Motor neuron (in vitro differentiated cells): ENCODE data around the gene FCSK. TPM values are rescaled to one million over a fixed set of nuclear protein-coding genes. Genes with fewer than 3 reads are reported as not detected.

Source experiments
- ATAC-seq, 8 experiments: fragments of 200-7000 bp; cut with Tn5 transposase; replicated peaks in 6 of 8; 2 replicates each; pipeline ENCODE4 v1.8.0; 2021; ENCODE audit warnings: mild to moderate bottlenecking in 8 of 8, moderate library complexity in 8 of 8
- H3K27ac ChIP-seq, 2 donors: fragments of 250-450 bp; sonication (Bioruptor Pico); 2 replicates each; pipeline ENCODE4 v1.9.0; 2021; ENCODE audit warnings: antibody characterized with exemption in 2 of 2, mild to moderate bottlenecking in 2 of 2, moderate library complexity in 1 of 2
- H3K4me1 ChIP-seq, 2 donors: fragments of 250-450 bp; sonication (Bioruptor Pico); replicated peaks in 1 of 2; 2 replicates each; pipeline ENCODE4 v1.6.1; 2021; ENCODE audit warnings: antibody characterized with exemption in 2 of 2, mild to moderate bottlenecking in 2 of 2, moderate library complexity in 1 of 2
- H3K4me3 ChIP-seq, 5 donors: fragments of 250-450 bp; sonication (Bioruptor Pico); 2 replicates each; pipeline ENCODE4 v1.9.0; 2021; ENCODE audit warnings: antibody characterized with exemption in 5 of 5, mild to moderate bottlenecking in 5 of 5, moderate library complexity in 4 of 5
- WGBS, 10 experiments: fragments of 450-650 bp; shearing (Covaris generic); methylation state at CpG; one replicate each; pipeline ENCODE4 v1.0.0; 2022; 5-methylcytosine and 5-hydroxymethylcytosine counted together
- in situ Hi-C, 9 experiments: fragments of 400-800 bp; cut with MboI; loops; one replicate each; pipeline ENCODE4 v1.15.0; 2021; ENCODE audit warnings: low sequenced_read_pairs in 9 of 9, low pct_unique_long_range_greater_than_20kb in 2 of 9; ENCODE audit not compliant: unreplicated experiment in 9 of 9
- total RNA-seq, 8 experiments: library from RNA; unstranded; fragments of 300-600 nt; gene quantifications; 2 replicates each; pipeline versions ENCODE4 v1.2.3 to v1.2.4, GENCODE V29; 2022

The FCSK gene
- total RNA-seq, 8 experiments from 2014 or later = 4.4 to 18.2 (median 7.6) TPM

GRCh38 chr16:70421014-70421413, 33.4 kb upstream of the FCSK start:
- WGBS, 10 experiments = 40 to 83% methylated on average over 1 of the region's 9 CpGs; no CpG with 5 or more reads in 8 of the 10 experiments
- ATAC-seq = peak in 2 of 8 experiments; percentile 37 to 61
- in situ Hi-C loops = no loop called here
- Histone ChIP-seq H3K4me1 (peaks cover 9 to 34% of the 10 kb centered on the region in 2 donors), H3K27ac (peak overlapping the region in 1 of 2 donors; percentile 20), H3K4me3 (no peak overlapping the region)

GRCh38 chr16:70421473-70422311, 32.7 kb upstream of the FCSK start:
- peaks cover 9 to 34% of the 10 kb centered on the region in 2 donors for H3K4me1 ChIP-seq
- in situ Hi-C loops = no loop called here
- WGBS, 10 experiments = 80 to 100% (median 100%) methylated on average over 1 to 7 of the region's 11 CpGs; no CpG with 5 or more reads in 1 of the 10 experiments

DNA sequence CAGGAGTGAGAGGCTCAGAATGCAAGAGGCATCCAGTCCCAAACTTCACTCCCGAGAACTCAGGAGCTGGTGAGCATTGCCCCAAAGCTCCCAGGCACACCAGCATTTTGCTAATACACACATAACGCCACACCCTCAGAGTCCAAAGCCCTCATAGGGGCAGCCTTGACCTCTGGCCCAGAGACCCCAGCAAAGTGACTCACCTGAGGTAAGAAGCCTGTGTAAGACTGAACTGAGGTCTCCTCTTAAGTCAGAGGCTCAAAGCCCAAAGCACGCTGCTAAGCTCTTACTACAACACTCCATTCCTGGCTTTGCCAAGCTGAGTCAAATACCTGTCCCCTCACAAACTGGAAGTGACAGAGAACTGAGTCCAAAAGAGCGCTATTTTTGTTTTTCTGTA, 31.9 kb upstream of the FCSK start:
- H3K27ac ChIP-seq = no peak overlapping the region
- peaks cover 9 to 28% of the 10 kb centered on the region in 2 donors for H3K4me1 ChIP-seq
- in situ Hi-C loops = no loop called here
- WGBS, 10 experiments = 90 to 100% (median 100%) methylated on average over 1 to 3 of the region's 4 CpGs; no CpG with 5 or more reads in 6 of the 10 experiments
- ATAC-seq = no peak
- no peak overlapping the region for H3K4me3 ChIP-seq

More at GRCh38 chr16:70421473-70422311, 32.7 kb upstream of the FCSK start:
- H3K4me3 ChIP-seq = no peak overlapping the region
- peak in 3 of 8 experiments; percentile 21 to 35 (median 30) for ATAC-seq
- H3K27ac ChIP-seq = no peak overlapping the region

DNA sequence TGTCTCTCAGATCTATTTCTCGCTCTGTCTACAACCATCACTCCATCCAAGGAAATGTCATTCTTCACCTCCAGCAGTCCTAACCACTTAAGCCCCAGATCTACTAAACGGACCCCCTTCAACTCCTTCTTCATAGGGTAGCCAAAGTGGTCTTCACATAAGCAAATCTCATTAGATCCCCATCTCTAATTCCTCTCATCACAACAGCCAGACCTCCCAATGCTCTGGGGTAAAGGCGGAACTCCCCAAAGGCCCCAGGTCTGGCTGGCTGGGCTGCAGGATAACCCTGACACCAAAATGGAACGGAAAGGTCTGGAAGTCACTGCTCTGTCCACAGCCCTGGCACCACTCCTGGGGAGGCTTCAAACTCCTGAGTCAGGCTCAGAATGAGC, 26.6 kb upstream of the FCSK start:
- Histone ChIP-seq H3K4me1 (peaks cover 33 to 45% of the 10 kb centered on the region in 2 donors), H3K4me3 (no peak overlapping the region), H3K27ac (peak overlapping the region; percentile 70 to 86)
- WGBS, 10 experiments = 30 to 100% (median 72%) methylated on average over 1 to 4 of the region's 4 CpGs; no CpG with 5 or more reads in 3 of the 10 experiments
- in situ Hi-C loops = no loop called here
- ATAC-seq = no peak

GRCh38 chr16:70428178-70428998, 26.0 kb upstream of the FCSK start:
- in situ Hi-C loops = no loop called here
- Histone ChIP-seq H3K4me1 (peaks cover 33 to 51% of the 10 kb centered on the region in 2 donors), H3K4me3 (peak overlapping the region in 3 of 5 donors; percentile 0 to 6 (median 2)), H3K27ac (peak overlapping the region; percentile 70 to 86)
- peak; percentile 69 to 85 (median 83) for ATAC-seq
- 0 to 17% (median 14%) methylated on average over 1 to 5 of the region's 9 CpGs; no CpG with 5 or more reads in 5 of the 10 experiments for WGBS, 10 experiments

DNA sequence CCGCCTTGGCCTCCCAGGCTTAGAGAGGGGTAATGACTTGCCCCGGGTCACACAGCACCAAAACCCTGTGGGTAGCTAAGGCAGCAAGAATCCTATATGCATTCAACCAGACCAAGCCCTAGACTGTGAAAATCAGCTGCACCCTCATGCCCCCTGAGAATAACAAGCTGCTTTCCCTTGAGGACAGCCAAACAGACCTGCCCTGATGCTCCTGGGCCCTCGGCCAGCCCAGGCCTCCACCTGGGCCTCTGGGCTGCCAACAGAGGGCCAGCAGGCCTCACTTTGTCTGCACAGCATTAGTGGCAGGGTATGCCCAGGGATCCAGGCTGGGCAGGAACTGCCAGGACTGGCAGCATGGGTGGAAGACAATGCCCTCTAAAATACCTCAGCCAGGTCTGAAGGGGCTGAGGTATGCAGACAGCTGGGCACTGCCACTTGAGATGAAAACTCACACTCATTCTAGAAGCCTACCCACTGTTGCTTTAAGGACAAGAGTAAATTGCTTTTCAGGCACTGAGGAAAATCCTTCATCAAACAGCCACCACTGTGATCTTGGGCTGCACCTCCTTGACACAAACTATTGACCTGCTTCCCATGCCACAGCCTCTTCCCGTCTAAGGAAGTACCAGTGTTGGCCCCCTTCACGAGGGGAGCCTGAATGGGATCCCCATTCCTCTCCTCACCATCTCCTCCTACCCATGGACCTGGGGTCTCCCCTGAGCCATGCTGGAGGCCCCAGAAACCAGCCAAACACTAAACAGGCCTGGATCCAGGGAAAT, 24.3 kb upstream of the FCSK start:
- H3K4me1 ChIP-seq = peaks cover 33 to 55% of the 10 kb centered on the region in 2 donors
- H3K27ac ChIP-seq = peak overlapping the region in 1 of 2 donors; percentile 71
- ATAC-seq = no peak
- in situ Hi-C loops = no loop called here
- H3K4me3 ChIP-seq = no peak overlapping the region
- 83 to 100% (median 93%) methylated on average over 1 to 2 of the region's 5 CpGs; no CpG with 5 or more reads in 5 of the 10 experiments for WGBS, 10 experiments

DNA sequence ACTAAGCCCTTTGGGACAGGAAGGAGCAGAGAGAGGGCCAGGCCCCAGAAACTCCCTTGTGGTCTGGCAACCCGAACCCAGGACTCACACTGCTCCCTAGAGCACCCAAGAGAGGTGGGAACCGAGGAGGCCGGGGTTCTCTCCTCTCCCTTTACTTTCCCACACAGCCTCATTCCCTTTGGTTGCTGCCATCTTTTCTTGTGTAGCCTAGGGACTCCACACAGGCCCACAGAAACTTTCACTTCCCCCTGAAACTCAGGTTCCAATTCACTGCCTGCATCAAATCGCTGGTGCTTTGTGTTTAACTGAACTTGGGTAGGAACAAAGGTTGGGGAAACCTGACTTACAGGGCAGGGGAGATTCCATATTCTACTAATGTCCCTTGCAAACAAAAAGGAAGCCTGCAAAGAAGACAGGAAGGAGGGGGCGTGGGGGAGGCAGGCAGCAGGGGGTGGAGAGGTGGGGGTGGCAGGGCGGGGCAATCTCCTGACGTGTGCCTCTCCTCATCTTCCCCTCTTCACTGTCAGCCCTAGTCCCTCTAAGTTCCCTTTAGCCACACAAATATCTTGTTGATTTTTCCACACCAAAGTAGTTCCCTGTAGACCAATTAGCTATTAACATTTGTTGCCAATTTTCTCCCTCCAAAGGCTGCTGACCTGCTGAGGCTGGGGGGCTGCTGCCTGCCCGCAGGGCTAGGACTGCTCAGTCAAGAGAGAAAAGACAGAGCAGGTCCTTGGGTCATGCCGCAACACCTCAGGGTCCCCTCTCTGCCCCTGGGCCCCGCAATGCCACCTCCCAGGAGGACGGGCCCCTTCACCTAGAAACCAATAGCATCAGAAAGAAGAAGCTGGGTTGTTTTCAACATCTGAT, 23.5 kb upstream of the FCSK start:
- ATAC-seq = no peak
- in situ Hi-C loops = no loop called here
- Histone ChIP-seq H3K27ac (peak overlapping the region in 1 of 2 donors; percentile 71), H3K4me1 (peaks cover 33 to 55% of the 10 kb centered on the region in 2 donors), H3K4me3 (no peak overlapping the region)
- WGBS, 10 experiments = 0 to 100% (median 54%) methylated on average over 1 to 5 of the region's 11 CpGs; no CpG with 5 or more reads in 2 of the 10 experiments

DNA sequence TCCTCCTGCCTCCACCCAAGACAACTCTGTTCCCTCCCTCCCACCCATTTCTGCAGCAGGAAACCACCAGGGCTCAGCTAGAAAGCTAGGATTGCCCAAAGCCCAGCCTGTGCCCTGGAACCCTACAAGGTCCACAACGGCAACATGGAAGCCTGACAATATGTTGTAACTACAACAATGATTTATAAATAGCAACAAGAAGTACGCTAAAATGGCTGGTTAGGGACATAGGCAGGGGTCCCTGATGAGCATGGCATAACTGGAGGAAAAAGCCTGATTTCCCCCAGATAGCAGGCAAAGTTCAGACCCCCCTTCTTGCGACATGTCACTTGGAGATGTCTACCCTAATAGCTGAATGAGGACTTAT, 22.1 kb upstream of the FCSK start:
- no peak overlapping the region for H3K4me3 ChIP-seq
- no peak overlapping the region for H3K27ac ChIP-seq
- in situ Hi-C loops = no loop called here
- WGBS, 10 experiments = 78 to 100% (median 82%) methylated on average over 1 to 3 of the region's 3 CpGs; no CpG with 5 or more reads in 7 of the 10 experiments
- no peak for ATAC-seq
- H3K4me1 ChIP-seq = peaks cover 42 to 65% of the 10 kb centered on the region in 2 donors

DNA sequence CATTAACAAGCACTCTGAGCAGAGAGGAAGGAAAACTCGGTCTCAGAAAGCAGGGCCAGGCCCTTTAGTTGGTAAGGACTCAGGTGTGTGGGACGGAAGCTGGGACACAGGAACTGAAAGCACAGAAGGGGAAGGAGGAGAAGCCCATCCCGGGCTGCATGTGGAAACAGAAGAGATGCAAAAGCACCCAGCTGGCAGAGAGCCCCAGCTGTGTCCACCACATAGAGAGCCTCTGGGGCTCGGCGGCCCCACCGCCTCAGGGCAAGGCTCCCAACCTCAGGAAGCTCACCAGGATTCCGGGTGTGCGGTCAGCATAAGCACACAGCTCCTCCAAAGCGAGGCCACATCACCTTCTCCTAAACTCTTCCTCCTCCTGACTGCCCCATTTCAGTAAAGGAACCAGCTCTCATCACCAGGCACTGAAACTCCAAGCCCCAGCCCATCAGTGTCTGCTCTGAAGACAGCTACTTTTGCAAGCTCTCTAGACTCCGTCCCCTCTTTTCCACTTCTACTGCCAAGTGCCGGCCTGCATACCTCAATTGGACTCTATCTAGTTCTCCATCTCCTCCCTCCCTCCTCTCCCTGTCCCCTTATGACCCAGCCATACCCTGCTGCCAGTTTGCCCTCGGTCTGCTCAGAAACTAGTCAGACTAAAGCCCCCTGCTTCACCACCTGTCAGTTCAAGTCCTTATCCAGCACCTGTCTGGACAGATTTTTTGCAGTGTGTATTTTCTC, 21.5 kb upstream of the FCSK start:
- Histone ChIP-seq H3K4me3 (no peak overlapping the region), H3K4me1 (peaks cover 42 to 59% of the 10 kb centered on the region in 2 donors), H3K27ac (no peak overlapping the region)
- ATAC-seq = peak in 2 of 8 experiments; percentile 1 to 12
- in situ Hi-C loops = no loop called here
- WGBS, 10 experiments = 0 to 84% (median 51%) methylated on average over 1 to 7 of the region's 12 CpGs; no CpG with 5 or more reads in 1 of the 10 experiments

GRCh38 chr16:70433458-70434103, 20.8 kb upstream of the FCSK start:
- 8 to 100% (median 57%) methylated on average over 1 to 4 of the region's 5 CpGs; no CpG with 5 or more reads in 1 of the 10 experiments for WGBS, 10 experiments
- Histone ChIP-seq H3K4me1 (peaks cover 36 to 52% of the 10 kb centered on the region in 2 donors), H3K27ac (no peak overlapping the region), H3K4me3 (no peak overlapping the region)
- in situ Hi-C loops = no loop called here
- ATAC-seq = peak in 2 of 8 experiments; percentile 8 to 11
